Stomach (tissue), 4 donors: ENCODE results near the gene SMIM24.

ENCODE experiments used
- EP300 ChIP-seq: sonication (generic); formaldehyde crosslinking; IDR thresholded peaks from one replicate; pipeline ENCODE4 v1.6.1; 2017; ENCODE audit warnings: antibody characterized with exemption
- POLR2AphosphoS5 ChIP-seq, 3 donors: sonication (generic); formaldehyde crosslinking; IDR thresholded peaks; one replicate each; pipeline ENCODE4 v1.6.1; 2016; ENCODE audit warnings: antibody characterized with exemption in 3 of 3
- TF ChIP-seq, protein P1 (sequence below), 7 experiments: fragments of 450-650 bp in 4 of 7; fragments of 200-600 bp in 3 of 7; sonication (generic) in 3 of 7; IDR thresholded peaks; one replicate each; pipeline ENCODE4 v1.5.1; 2016 to 2019; ENCODE audit warnings: antibody characterized with exemption in 7 of 7, control low read depth in 2 of 7, mild to moderate bottlenecking in 1 of 7

DNA sequence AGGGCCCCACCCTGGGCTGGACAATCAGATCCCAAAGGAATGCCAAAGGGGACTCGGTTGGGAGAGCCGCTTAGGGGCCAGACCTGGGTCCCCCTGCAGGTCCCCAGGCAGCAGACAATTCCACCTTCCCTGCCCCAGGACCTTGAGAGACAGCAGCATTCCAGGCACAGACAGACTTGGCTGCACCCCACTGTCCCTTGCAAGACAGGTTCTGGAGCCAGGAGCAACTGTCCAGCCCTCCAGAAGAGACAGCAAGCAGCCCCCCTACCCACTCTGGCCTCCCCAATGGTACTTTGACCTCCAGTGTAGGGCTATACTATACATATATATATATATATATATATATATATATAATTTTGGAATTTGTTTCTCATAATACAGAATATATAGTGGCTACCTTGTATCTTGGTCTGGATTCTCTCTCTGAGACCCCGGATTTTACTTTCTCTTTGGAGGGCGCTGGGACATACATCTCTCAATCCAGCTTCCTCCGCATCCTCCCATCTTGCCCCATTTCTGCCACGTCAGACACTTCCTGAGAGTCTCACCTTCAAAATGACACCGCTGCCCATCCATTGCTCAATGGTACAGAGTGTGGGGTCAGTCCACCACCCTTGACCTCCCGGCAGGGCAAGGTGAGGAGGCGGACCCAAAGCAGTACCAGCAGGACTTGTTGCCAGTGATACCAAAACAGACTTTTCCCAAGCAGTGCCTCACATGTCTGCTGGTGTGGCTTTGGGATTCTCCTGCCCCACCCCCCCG is 12.7 kb downstream of the SMIM24 start:
- TF ChIP-seq, protein P1, sequence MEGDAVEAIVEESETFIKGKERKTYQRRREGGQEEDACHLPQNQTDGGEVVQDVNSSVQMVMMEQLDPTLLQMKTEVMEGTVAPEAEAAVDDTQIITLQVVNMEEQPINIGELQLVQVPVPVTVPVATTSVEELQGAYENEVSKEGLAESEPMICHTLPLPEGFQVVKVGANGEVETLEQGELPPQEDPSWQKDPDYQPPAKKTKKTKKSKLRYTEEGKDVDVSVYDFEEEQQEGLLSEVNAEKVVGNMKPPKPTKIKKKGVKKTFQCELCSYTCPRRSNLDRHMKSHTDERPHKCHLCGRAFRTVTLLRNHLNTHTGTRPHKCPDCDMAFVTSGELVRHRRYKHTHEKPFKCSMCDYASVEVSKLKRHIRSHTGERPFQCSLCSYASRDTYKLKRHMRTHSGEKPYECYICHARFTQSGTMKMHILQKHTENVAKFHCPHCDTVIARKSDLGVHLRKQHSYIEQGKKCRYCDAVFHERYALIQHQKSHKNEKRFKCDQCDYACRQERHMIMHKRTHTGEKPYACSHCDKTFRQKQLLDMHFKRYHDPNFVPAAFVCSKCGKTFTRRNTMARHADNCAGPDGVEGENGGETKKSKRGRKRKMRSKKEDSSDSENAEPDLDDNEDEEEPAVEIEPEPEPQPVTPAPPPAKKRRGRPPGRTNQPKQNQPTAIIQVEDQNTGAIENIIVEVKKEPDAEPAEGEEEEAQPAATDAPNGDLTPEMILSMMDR (IDR thresholded peaks at IDR 0.05): no peak
- TF ChIP-seq EP300: no peak
- no peak for TF ChIP-seq POLR2AphosphoS5 (IDR thresholded peaks at IDR 0.05)
